ENCODE results near the gene TMEM52B. TPM values are rescaled to one million over a fixed set of nuclear protein-coding genes. Genes with fewer than 3 reads are reported as not detected.
A peak's percentile ranks its signal among the peaks of the same experiment; 100 is the strongest.

TMEM52B gene
- total and polyA plus RNA-seq, 2 of the 13 experiments (the other 11 are each of a cell fraction or from before 2014, with no cell fraction given): not detected

DNA sequence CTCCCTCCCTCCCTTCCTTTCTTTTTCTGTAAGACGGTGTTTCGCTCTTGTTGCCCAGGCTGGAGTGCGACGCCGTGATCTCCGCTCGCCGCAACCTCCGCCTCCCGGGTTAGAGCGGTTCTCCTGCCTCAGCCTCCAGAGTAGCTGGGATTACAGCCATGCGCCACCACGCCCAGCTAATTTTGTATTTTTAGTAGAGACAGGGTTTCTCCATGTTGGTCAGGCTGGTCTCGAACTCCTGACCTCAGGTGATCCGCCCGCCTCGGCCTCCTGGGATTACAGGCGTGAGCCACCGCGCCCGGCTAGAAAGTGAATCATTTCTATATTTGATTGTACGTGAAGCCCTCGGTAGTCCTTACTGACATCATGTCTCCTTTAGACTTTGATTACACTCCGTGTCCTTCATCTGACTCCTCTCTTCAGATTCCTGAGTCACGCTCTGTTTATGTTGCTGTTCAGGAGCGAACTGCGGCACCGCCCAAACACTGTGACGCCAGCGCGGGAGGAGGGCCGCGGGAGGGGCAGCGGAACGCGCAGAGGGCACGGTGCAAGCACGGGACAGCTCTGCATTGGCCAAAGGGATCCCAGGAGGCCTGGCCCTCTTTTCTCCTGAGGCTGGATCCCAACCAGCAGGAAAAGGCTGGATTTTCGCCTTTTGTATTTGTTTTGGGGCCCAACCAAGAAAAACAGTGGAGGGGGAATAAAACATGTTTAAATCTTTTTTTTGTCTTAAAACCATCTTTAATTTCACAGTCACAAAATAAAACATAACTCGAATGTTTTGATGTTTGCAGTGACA, 33.3 kb downstream of the TMEM52B start (continued):
- TF ChIP-seq TERF1 (CRISPR knock-in tag; IDR thresholded peaks at IDR 0.05): no peak
- peak; percentile 46; the same call in 1 of the 2 replicates for TF ChIP-seq HDAC2 (CRISPR knock-in tag; IDR thresholded peaks at IDR 0.05)
- peak; percentile 41; the same call in 1 of the 2 replicates for TF ChIP-seq ISL2 (CRISPR knock-in tag; IDR thresholded peaks at IDR 0.05)
- no peak for TF ChIP-seq ZNF282 (IDR thresholded peaks at IDR 0.05; ENCODE audit: partially characterized antibody)
- no peak for TF ChIP-seq RFX1 (IDR thresholded peaks at IDR 0.05)
- no peak for TF ChIP-seq DNMT1 (CRISPR knock-in tag; IDR thresholded peaks at IDR 0.05)
- TF ChIP-seq HNF4A (CRISPR knock-in tag; IDR thresholded peaks at IDR 0.05): peak; percentile 59
- 0 out of 2 replicates have a peak, but pooled peaks have one; percentile 39 for TF ChIP-seq ZNF788 (CRISPR knock-in tag; IDR thresholded peaks at IDR 0.05; ENCODE audit: borderline replicate concordance)
- peak; percentile 66; the same call in 1 of the 2 replicates for TF ChIP-seq ZNF24 (IDR thresholded peaks at IDR 0.05)
- no peak for TF ChIP-seq NBN (conservative IDR thresholded peaks at IDR 0.05)
- TF ChIP-seq AKAP8 (CRISPR knock-in tag; IDR thresholded peaks at IDR 0.05): no peak
- no peak for TF ChIP-seq SKI (IDR thresholded peaks at IDR 0.05; ENCODE audit: partially characterized antibody)
- TF ChIP-seq ZBTB14 (CRISPR knock-in tag; IDR thresholded peaks at IDR 0.05): no peak
- peak; percentile 59 for TF ChIP-seq GATAD1 (CRISPR knock-in tag; IDR thresholded peaks at IDR 0.05)
- no peak for TF ChIP-seq GLI4 (CRISPR knock-in tag; IDR thresholded peaks at IDR 0.05; ENCODE audit: borderline replicate concordance)
- TF ChIP-seq ZNF766 (CRISPR knock-in tag; IDR thresholded peaks at IDR 0.05; ENCODE audit: borderline replicate concordance): no peak
- peak; percentile 85 for TF ChIP-seq RXRA (CRISPR knock-in tag; IDR thresholded peaks at IDR 0.05)
- no peak for TF ChIP-seq ZBTB8A (CRISPR knock-in tag; IDR thresholded peaks at IDR 0.05; ENCODE audit: borderline replicate concordance, low read depth)
- TF ChIP-seq PRPF4 (IDR thresholded peaks at IDR 0.05; ENCODE audit: low read depth, low read length, poor library complexity, severe bottlenecking): no peak
- no peak for TF ChIP-seq NR2F1 (CRISPR knock-in tag; IDR thresholded peaks at IDR 0.05)
- no peak for TF ChIP-seq ZNF75D (CRISPR knock-in tag; IDR thresholded peaks at IDR 0.05; ENCODE audit: borderline replicate concordance)
- peak; percentile 22; the same call in 1 of the 2 replicates for TF ChIP-seq MXD1 (CRISPR knock-in tag; IDR thresholded peaks at IDR 0.05)
- no peak for TF ChIP-seq ZKSCAN5 (CRISPR knock-in tag; IDR thresholded peaks at IDR 0.05)
- TF ChIP-seq FOXK1 (CRISPR knock-in tag; IDR thresholded peaks at IDR 0.05; ENCODE audit: borderline replicate concordance, low read depth): peak; percentile 90; the same call in 1 of the 2 replicates
- TF ChIP-seq CCAR2 (optimal IDR thresholded peaks at IDR 0.05; ENCODE audit: low read depth, low read length): no peak
- no peak for TF ChIP-seq ZNF816 (CRISPR knock-in tag; IDR thresholded peaks at IDR 0.05; ENCODE audit: borderline replicate concordance)
- peak; percentile 48 for TF ChIP-seq PHF5A (CRISPR knock-in tag; IDR thresholded peaks at IDR 0.05; ENCODE audit: low read depth, unreplicated experiment)
- no peak for TF ChIP-seq BATF2 (CRISPR knock-in tag; IDR thresholded peaks at IDR 0.05)

Measured in HepG2 (cell line).